Measurements from ENCODE around the gene CD4. TPM values are rescaled to one million over a fixed set of nuclear protein-coding genes. Genes with fewer than 3 reads are reported as not detected.
A peak's percentile ranks its signal among the peaks of the same experiment; 100 is the strongest.

Gene CD4
- total RNA-seq, 2 experiments from 2014 or later = not detected

GRCh38 chr12:6866163-6866919, 77.0 kb downstream of the CD4 start:
- H3K4me2 ChIP-seq (ENCODE audit: low read length) = peak overlapping the region; percentile 100
- POLR2A ChIA-PET = interaction anchor here (0.6 to 6.0 kb wide), 8 partner anchors 9 to 1483 kb away, joined by 3 to 60 read pairs (median 4); partner anchors contain the start of genes CDCA3, GNB3 and USP5
- no peaks in the 10 kb centered on the region for H3K9me3 ChIP-seq (ENCODE audit: low read length)
- no TSS peak for BruUV-seq (replicated peaks)
- intact Hi-C loops (cut with micrococcal nuclease; ENCODE audit: unreplicated experiment) = loop anchor here (5.0 kb wide), 1 partner anchor 226 kb away; the partner anchor contains the start of gene C1R
- DNase-seq (ENCODE audit: low spot score) = no peak
- no peak overlapping the region for H3K27ac ChIP-seq (ENCODE audit: low read depth, low read length, poor library complexity, severe bottlenecking)
- peak overlapping the region; percentile 93 for H3K4me3 ChIP-seq (ENCODE audit: low read depth, low read length, poor library complexity, severe bottlenecking)
- no peak for TF ChIP-seq CTCF (conservative IDR thresholded peaks at IDR 0.05; ENCODE audit: low read length)
- TF ChIP-seq EZH2phosphoT487 (IDR thresholded peaks at IDR 0.05; ENCODE audit: borderline replicate concordance, low read depth, low read length) = no peak
- H3K4me1 ChIP-seq (ENCODE audit: insufficient read depth, low read length, poor library complexity, severe bottlenecking) = peaks cover 41% of the 10 kb centered on the region
- peaks cover 14% of the 10 kb centered on the region; the same call in 1 of the 2 replicates for H3K79me2 ChIP-seq (ENCODE audit: insufficient read depth, low read depth, low read length)
- H3K9me2 ChIP-seq (ENCODE audit: insufficient read depth, low read length) = no peaks in the 10 kb centered on the region
- peaks cover 81% of the 10 kb centered on the region for H3K36me3 ChIP-seq (ENCODE audit: insufficient read depth, low read length)
- 0 out of 2 replicates have a peak, but pooled peaks cover 6% of the 10 kb centered on the region for H4K20me1 ChIP-seq (ENCODE audit: insufficient read depth, low read length)
- no peak overlapping the region for H2AFZ ChIP-seq (ENCODE audit: low read length)
- CTCF ChIA-PET (ENCODE audit: unreplicated experiment) = interaction anchor here (0.5 to 2.0 kb wide), 4 partner anchors 14 to 142 kb away, joined by 3 to 7 read pairs (median 5); partner anchors contain the start of gene USP5

GRCh38 chr12:6866920-6867412, 77.6 kb downstream of the CD4 start:
- Histone ChIP-seq H3K4me1 (ENCODE audit: insufficient read depth, low read length, poor library complexity, severe bottlenecking) (peaks cover 47% of the 10 kb centered on the region), H2AFZ (ENCODE audit: low read length) (no peak overlapping the region), H3K27ac (ENCODE audit: low read depth, low read length, poor library complexity, severe bottlenecking) (no peak overlapping the region), H3K9me2 (ENCODE audit: insufficient read depth, low read length) (no peaks in the 10 kb centered on the region), H4K20me1 (ENCODE audit: insufficient read depth, low read length) (0 out of 2 replicates have a peak, but pooled peaks cover 8% of the 10 kb centered on the region), H3K36me3 (ENCODE audit: insufficient read depth, low read length) (peaks cover 81% of the 10 kb centered on the region), H3K4me2 (ENCODE audit: low read length) (peak overlapping the region; percentile 100), H3K79me2 (ENCODE audit: insufficient read depth, low read depth, low read length) (peaks cover 16% of the 10 kb centered on the region; the same call in 1 of the 2 replicates), H3K4me3 (ENCODE audit: low read depth, low read length, poor library complexity, severe bottlenecking) (peak overlapping the region; percentile 93), H3K9me3 (ENCODE audit: low read length) (no peaks in the 10 kb centered on the region)
- POLR2A ChIA-PET = interaction anchor here (0.6 to 6.0 kb wide), 9 partner anchors 8 to 1483 kb away, joined by 3 to 60 read pairs (median 4); partner anchors contain the start of genes CDCA3, GNB3 and USP5
- no peak for TF ChIP-seq CTCF (conservative IDR thresholded peaks at IDR 0.05; ENCODE audit: low read length)
- CTCF ChIA-PET (ENCODE audit: unreplicated experiment) = interaction anchor here (0.5 to 2.0 kb wide), 4 partner anchors 14 to 143 kb away, joined by 3 to 7 read pairs (median 5); partner anchors contain the start of gene USP5
- BruUV-seq (replicated peaks) = no TSS peak
- intact Hi-C loops (cut with micrococcal nuclease; ENCODE audit: unreplicated experiment) = loop anchor here (1.0 to 5.0 kb wide), 2 partner anchors 15 to 225 kb away; partner anchors contain the start of genes C1R and USP5
- no peak for DNase-seq (ENCODE audit: low spot score)

Measured in OCI-LY7 (cell line).